Nasal cavity respiratory epithelium epithelial cell of viscerocranial mucosa (primary cell): ENCODE measurements around the gene ZDHHC21. TPM values are rescaled to one million over a fixed set of nuclear protein-coding genes. Genes with fewer than 3 reads are reported as not detected.

Experiments used
- total RNA-seq: library from RNA; depleted of rRNA; stranded (reverse); fragments of >200 nt; gene quantifications from 2 replicates; pipeline ENCODE4 v1.2.3, GENCODE V29; 2014

The ZDHHC21 gene, protein sequence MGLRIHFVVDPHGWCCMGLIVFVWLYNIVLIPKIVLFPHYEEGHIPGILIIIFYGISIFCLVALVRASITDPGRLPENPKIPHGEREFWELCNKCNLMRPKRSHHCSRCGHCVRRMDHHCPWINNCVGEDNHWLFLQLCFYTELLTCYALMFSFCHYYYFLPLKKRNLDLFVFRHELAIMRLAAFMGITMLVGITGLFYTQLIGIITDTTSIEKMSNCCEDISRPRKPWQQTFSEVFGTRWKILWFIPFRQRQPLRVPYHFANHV
- 12.6 and 15.0 TPM in 2 replicates for total RNA-seq

DNA sequence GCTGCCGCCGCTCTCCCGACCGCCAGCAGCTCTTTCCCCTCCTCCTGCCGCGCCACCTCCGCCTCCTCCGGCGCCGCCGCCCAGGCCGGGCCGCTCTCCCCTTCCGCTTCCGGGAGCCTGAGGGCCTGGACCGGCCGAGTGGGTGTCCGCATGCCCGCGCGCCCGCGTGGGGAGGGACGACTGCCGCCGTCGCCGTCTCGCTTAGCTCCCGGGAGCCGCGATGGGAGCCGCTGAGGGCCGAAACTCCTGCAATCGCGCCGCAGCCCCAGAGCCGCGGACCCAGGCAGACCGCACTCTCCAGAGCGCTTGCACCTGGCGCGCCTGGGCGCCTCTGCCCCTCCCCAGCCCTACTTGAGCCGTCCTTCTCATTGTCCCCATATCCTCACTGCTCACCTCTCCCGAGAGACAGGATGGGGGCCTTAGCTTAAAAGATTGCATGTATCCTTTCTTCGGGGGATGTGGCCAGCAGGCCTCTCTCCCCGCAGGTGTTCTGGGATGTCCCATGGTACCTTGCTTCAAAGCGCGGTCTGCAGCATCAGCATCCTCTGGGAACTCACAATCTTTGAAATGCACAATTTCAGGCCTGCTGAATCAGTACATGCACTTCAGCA, at the start of gene ZDHHC21:
Gene ZDHHC21 (minus strand): TSS at position 182 of the 611 bp plus-strand sequence. CDS start 19,092 bp downstream, outside the sequence.

DNA sequence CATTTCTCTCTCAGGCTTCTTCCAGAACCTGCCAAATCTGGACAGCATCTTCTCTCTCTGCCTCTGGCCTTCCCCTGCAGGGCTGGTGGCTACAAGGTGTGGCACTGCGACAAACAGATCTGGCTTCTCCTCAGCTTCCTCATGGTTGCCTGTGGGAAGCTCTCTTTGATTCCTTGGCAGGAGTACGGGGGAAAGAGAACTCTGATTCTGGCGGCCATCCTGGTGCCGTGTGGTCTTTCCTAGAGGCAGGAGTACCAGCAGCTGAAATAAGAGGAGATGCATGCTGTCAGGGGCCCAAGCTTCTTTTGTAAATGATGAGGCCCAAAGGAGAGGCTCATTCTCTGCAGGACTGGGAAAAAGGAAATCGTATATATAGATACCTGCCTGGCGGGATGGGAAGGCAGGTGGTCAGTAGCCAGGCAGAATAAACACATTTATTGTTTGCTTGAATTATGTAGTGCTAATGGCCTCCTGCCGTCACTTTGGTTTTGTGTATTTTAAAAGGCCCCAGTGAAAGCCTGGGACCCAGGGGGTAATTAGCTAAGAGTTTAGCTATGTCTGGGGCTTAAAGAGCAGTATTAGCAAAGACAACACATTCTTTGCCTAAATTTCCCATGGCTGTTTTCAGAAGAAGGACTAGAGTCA, 29.3 kb upstream of the ZDHHC21 start, which contains the start of gene CER1:
Gene CER1 (minus strand): TSS at position 343 of the 645 bp plus-strand sequence. CDS start 61 bp downstream, at position 282.

Other genes with a start within 250 kb of the ZDHHC21 start
- gene CER1, start 29.3 kb upstream of the ZDHHC21 start, total RNA-seq: not detected in 2 replicates
- gene FREM1, start 217.0 kb upstream of the ZDHHC21 start, total RNA-seq: under 0.01 and 0.14 TPM in 2 replicates